AG04449 (cell line): ENCODE data around the gene NLN.
A peak's percentile ranks its signal among the peaks of the same experiment; 100 is the strongest.
"Not testable (repeated sequence)": the region's sequence is repeated elsewhere in the genome, so short reads cannot be mapped to it uniquely, and the experiment has no call there.

ENCODE experiments used
- CTCF ChIA-PET: fragments of 350-600 bp; formaldehyde crosslinking; extraction: SDS; loops from one replicate; lab custom pipeline; 2021; ENCODE audit warnings: antibody characterized with exemption; lab: Yijun Ruan, JAX
- POLR2A ChIA-PET: fragments of 400-600, 350-600 bp; formaldehyde crosslinking; extraction: SDS; loops from one replicate; lab custom pipeline; 2020; ENCODE audit warnings: antibody characterized with exemption, inconsistent platforms; lab: Yijun Ruan, JAX
- DNase-seq: peaks from one replicate; pipeline ENCODE4 v3.0.0-alpha.2; 2010; ENCODE audit warnings: low read depth, low spot score
- H3K4me3 ChIP-seq: 2 replicates; pipeline ENCODE4 v1.5.1; 2011; ENCODE audit warnings: low read depth, mild to moderate bottlenecking, control low read depth, low read length
- TF ChIP-seq, protein P1 (sequence below): IDR thresholded peaks from one replicate; pipeline ENCODE4 v1.5.1; 2011; ENCODE audit warnings: mild to moderate bottlenecking, moderate library complexity, low read length, control low read depth, inconsistent platforms; ENCODE audit not compliant: insufficient read depth; ENCODE audit errors: missing control alignments

NLN gene

DNA sequence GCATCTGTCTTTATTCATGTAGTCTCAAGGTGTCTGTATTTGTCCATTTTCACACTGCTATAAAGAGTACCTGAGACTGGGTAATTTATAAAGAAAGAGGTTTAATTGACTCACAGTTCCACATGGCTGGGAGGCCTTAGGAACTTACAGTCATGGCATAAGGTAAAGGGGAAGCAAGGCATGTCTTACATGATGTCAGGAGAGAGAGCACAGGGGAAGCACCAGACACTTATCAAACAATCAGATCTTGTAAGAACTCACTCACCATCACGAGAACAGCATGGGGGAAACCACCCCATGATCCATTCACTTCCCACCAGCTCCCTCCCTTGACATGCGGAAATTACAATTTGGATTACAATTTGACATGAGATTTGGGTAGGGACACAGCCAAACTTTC is 44.2 kb downstream of the NLN start:
- ChIA-PET POLR2A (no interaction called here), CTCF (no interaction called here)
- H3K4me3 ChIP-seq: no peak overlapping the region
- DNase-seq: no peak
- TF ChIP-seq, protein P1, sequence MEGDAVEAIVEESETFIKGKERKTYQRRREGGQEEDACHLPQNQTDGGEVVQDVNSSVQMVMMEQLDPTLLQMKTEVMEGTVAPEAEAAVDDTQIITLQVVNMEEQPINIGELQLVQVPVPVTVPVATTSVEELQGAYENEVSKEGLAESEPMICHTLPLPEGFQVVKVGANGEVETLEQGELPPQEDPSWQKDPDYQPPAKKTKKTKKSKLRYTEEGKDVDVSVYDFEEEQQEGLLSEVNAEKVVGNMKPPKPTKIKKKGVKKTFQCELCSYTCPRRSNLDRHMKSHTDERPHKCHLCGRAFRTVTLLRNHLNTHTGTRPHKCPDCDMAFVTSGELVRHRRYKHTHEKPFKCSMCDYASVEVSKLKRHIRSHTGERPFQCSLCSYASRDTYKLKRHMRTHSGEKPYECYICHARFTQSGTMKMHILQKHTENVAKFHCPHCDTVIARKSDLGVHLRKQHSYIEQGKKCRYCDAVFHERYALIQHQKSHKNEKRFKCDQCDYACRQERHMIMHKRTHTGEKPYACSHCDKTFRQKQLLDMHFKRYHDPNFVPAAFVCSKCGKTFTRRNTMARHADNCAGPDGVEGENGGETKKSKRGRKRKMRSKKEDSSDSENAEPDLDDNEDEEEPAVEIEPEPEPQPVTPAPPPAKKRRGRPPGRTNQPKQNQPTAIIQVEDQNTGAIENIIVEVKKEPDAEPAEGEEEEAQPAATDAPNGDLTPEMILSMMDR: no peak

DNA sequence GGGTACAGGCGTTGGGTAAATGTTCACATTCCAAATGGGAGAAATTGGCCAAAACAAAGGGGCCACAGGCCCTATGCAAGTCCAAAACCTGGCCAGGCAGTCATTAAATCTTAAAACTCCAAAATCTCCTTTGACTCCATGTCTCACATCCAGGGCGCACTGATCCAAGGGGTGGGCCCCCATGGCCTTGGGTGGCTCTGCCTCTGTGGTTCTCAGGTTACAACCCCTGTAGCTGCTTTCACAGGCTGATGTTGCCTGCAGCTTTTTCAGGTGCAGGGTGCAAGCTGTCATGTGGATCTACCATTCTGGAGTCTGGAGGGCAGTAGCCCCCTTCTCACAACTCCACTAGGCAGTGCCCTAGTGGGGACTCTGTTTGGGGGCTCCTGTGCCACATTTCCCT is 44.8 kb downstream of the NLN start:
- H3K4me3 ChIP-seq: no peak overlapping the region
- TF ChIP-seq, protein P1: no peak
- CTCF ChIA-PET: no interaction called here
- no peak for DNase-seq
- POLR2A ChIA-PET: no interaction called here

DNA sequence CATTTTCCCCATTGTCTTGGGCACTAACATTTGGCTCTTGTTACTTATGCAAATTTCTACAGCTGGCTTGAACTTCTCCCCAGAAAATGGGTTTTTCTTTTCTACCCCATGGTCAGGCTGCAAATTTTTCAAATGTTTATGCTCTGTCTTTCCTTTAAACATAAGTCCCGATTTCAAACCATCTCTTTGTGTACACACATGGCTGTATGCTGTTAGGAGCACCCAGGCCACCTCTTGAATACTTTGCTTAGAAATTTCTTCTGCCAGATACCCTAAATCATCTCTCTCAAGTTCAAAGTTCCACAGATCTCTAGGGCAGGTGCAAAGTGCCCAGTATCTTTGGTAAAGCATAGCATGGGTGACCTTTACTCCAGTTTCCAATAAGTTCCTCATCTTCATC is 45.6 kb downstream of the NLN start:
- CTCF ChIA-PET: no interaction called here
- POLR2A ChIA-PET: no interaction called here
- no peak overlapping the region for H3K4me3 ChIP-seq
- TF ChIP-seq, protein P1: no peak
- no peak for DNase-seq

DNA sequence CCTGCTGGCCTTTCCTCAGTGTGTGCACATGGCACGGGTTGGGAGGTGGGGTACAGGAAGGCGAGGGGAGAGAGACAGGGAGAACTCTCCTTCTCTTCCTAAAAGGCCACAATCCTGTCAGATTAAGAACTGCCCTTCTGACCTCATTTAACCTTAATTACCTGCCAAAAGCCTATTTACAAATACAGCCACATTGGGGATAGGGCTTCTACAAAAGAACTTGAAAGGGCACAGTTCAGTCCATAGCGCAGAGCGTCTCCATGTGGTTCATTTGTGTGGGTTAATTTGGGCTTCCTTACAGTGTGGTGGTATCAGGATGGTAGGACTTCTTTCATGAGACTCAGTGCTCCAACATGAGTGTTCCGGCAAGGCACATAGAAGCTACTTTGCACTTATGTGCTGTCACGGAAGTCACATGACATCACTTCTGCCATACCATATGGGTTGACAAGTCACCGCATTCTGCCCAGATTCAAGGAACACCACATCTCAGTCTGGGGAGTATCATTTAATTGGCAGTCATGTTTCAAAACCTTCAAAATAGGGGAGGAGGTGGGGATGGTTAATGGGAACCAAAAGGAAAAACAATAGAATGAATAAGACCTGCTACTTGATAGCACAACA is 46.8 kb downstream of the NLN start:
- no peak overlapping the region for H3K4me3 ChIP-seq
- ChIA-PET POLR2A (no interaction called here), CTCF (interaction anchor here (1.0 kb wide), 1 partner anchor 8 kb away, joined by 3 read pairs; no protein-coding TSS in a partner anchor)
- DNase-seq: no peak
- TF ChIP-seq, protein P1: no peak

DNA sequence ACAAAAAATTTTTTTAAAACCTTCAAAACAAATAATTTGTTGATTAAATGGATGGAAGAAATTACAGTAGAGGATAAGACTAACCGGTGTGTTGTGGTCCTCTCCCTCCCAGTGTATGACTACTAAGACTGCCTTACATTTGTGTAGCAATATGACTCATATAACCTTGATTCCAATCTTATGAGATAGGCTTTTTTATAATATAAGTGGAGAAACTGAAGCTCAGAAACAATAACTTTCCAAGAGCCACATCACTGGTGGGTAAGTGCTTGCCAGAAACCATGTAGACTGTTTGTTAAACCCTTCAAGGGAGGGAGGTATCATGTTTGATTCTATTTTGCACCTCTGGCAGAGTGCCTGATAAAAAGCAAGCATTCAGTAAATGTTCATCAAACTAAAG is 47.5 kb downstream of the NLN start:
- ChIA-PET CTCF (interaction anchor here (1.0 to 1.2 kb wide), 2 partner anchors 8 to 22 kb away, joined by 3 to 4 read pairs; no protein-coding TSS in a partner anchor), POLR2A (no interaction called here)
- DNase-seq: peak; percentile 73
- TF ChIP-seq, protein P1: no peak
- H3K4me3 ChIP-seq: no peak overlapping the region

DNA sequence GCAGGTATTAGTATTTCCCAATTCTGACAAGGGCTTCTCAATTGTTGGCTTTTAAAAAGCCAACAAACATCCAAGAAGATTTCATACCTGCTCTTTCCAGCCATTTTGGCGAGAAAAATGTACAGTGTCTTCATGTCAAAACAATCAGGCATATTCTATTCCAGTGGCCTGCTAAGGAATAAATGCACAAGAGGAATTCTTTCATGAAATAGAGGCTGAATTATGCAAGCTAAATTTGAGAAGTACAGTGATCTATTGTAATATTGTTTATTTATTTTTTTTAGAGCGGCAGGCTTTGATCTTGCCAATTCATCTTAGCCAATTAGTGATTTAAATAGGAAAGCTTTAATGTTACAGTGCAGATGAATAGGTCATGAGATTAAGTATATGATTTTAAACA is 49.3 kb downstream of the NLN start:
- ChIA-PET CTCF (interaction anchor here (0.7 to 0.9 kb wide), 2 partner anchors 10 to 19 kb away, joined by 3 read pairs; no protein-coding TSS in a partner anchor), POLR2A (no interaction called here)
- H3K4me3 ChIP-seq: no peak overlapping the region
- no peak for DNase-seq
- TF ChIP-seq, protein P1: no peak

DNA sequence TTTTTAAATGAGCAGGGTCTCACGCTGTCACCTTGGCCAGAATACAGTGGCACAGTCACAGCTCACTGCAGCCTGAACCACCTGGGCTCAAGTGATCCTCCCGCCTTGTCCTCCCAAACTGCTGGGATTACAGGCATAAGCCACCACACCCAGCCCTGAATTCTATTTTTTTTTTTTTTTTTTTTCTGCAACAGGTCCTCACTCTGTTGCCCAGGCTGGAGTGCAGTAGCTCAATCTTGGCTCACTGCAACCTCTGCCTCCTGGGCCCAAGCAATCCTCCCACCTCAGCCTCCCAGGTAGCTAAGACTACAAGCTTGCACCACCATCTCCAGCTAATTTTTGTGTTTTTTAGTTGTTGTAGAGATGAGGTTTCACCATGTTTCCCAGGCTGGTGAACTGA is 51.0 kb downstream of the NLN start:
- CTCF ChIA-PET, POLR2A ChIA-PET, H3K4me3 ChIP-seq, DNase-seq: not testable (repeated sequence)
